Stimulated activated CD4-positive, alpha-beta T cell treated with anti-CD3 and anti-CD28 coated beads, Interleukin-1b, Interleukin-23, amount 100 ng/mL, for 4 hours (primary cell): Measurements from ENCODE around the gene MSH3.
"Not testable (repeated sequence)": the region's sequence is repeated elsewhere in the genome, so short reads cannot be mapped to it uniquely, and the experiment has no call there.

Experiments
- DNase-seq, 2 donors: peaks; one replicate each; pipeline ENCODE4 v3.0.0-alpha.2; 2020; ENCODE audit warnings: low read depth in 2 of 2

The MSH3 gene

GRCh38 chr5:80853413-80853812, 199.0 kb downstream of the MSH3 start:
- no peak for DNase-seq

- DNase-seq = no peak
Measured at GRCh38 chr5:80854583-80854982, 200.1 kb downstream of the MSH3 start.

- no peak for DNase-seq
Measured at GRCh38 chr5:80860924-80861613, 206.6 kb downstream of the MSH3 start.

- no peak for DNase-seq
Measured at GRCh38 chr5:80863708-80864107, 209.3 kb downstream of the MSH3 start.

GRCh38 chr5:80864109-80864508, 209.7 kb downstream of the MSH3 start:
- DNase-seq = no peak

- no peak for DNase-seq
Measured at GRCh38 chr5:80864706-80865435, 210.4 kb downstream of the MSH3 start.

GRCh38 chr5:80865551-80865950, 211.1 kb downstream of the MSH3 start:
- DNase-seq = no peak

GRCh38 chr5:80866371-80866770, 211.9 kb downstream of the MSH3 start:
- DNase-seq = no peak

GRCh38 chr5:80867233-80867632, 212.8 kb downstream of the MSH3 start:
- DNase-seq = no peak

GRCh38 chr5:80870442-80870841, 216.0 kb downstream of the MSH3 start:
- DNase-seq = no peak

GRCh38 chr5:80871541-80871961, 217.1 kb downstream of the MSH3 start:
- DNase-seq = no peak

GRCh38 chr5:80874162-80874561, 219.7 kb downstream of the MSH3 start:
- DNase-seq = no peak

GRCh38 chr5:80877592-80877991, 223.1 kb downstream of the MSH3 start:
- DNase-seq = no peak

GRCh38 chr5:80881726-80882125, 227.3 kb downstream of the MSH3 start:
- DNase-seq = no peak

GRCh38 chr5:80883390-80883789, 228.9 kb downstream of the MSH3 start:
- not testable (repeated sequence) for DNase-seq

GRCh38 chr5:80884086-80884813, 229.8 kb downstream of the MSH3 start:
- DNase-seq = no peak

- DNase-seq = no peak
Measured at GRCh38 chr5:80884929-80885328, 230.5 kb downstream of the MSH3 start.

GRCh38 chr5:80885396-80886000, 231.0 kb downstream of the MSH3 start:
- DNase-seq = no peak

GRCh38 chr5:80894083-80894482, 239.6 kb downstream of the MSH3 start:
- DNase-seq = no peak

- no peak for DNase-seq
Measured at GRCh38 chr5:80895523-80895922, 241.1 kb downstream of the MSH3 start.

- DNase-seq = not testable (repeated sequence)
Measured at GRCh38 chr5:80902624-80903023, 248.2 kb downstream of the MSH3 start.

- DNase-seq = no peak
Measured at GRCh38 chr5:80904533-80905187, 250.2 kb downstream of the MSH3 start.
